MM.1S (cell line): ENCODE data around the gene CTNNAL1.

Source experiments
- DNase-seq: peaks from one replicate; pipeline ENCODE4 v3.0.0-alpha.2; 2015
- H2AFZ ChIP-seq: fragments of 300-600 bp; sonication (generic); 2 replicates; pipeline ENCODE4 v1.6.0; 2016; ENCODE audit warnings: antibody characterized with exemption, low read length
- H3F3A ChIP-seq: fragments of 300-600 bp; sonication (generic); 2 replicates; pipeline ENCODE4 v1.6.1; 2016; ENCODE audit warnings: mild to moderate bottlenecking, antibody characterized with exemption, low read length, moderate library complexity, mixed read lengths; ENCODE audit not compliant: insufficient read depth
- H3K27ac ChIP-seq: fragments of 300-600 bp; sonication (generic); 2 replicates; pipeline ENCODE4 v1.5.1; 2016; ENCODE audit warnings: mild to moderate bottlenecking, low read length
- H3K27me3 ChIP-seq: fragments of 300-600 bp; sonication (generic); replicated peaks from 2 replicates; pipeline ENCODE4 v1.6.0; 2016; ENCODE audit warnings: low read length; ENCODE audit not compliant: insufficient read depth
- H3K36me3 ChIP-seq: fragments of 300-600 bp; sonication (generic); replicated peaks from 2 replicates; pipeline ENCODE4 v1.6.1; 2016; ENCODE audit warnings: mild to moderate bottlenecking, low read length, mixed read lengths; ENCODE audit not compliant: insufficient read depth
- H3K4me1 ChIP-seq: fragments of 300-600 bp; sonication (generic); 2 replicates; pipeline ENCODE4 v1.6.1; 2016; ENCODE audit warnings: low read length, mixed read lengths
- H3K4me2 ChIP-seq: fragments of 300-600 bp; sonication (generic); 2 replicates; pipeline ENCODE4 v1.6.0; 2016; ENCODE audit warnings: low read depth, low read length
- H3K4me3 ChIP-seq: fragments of 300-600 bp; sonication (generic); 2 replicates; pipeline ENCODE4 v1.5.1; 2016; ENCODE audit warnings: low read length, mixed read lengths
- H3K79me2 ChIP-seq: fragments of 300-600 bp; sonication (generic); 2 replicates; pipeline ENCODE4 v1.6.1; 2016; ENCODE audit warnings: mixed run types, low read length, mixed read lengths
- H3K9ac ChIP-seq: fragments of 300-600 bp; sonication (generic); 2 replicates; pipeline ENCODE4 v1.6.1; 2016; ENCODE audit warnings: low read length, mixed read lengths
- H3K9me2 ChIP-seq: fragments of 300-600 bp; sonication (generic); replicated peaks from 2 replicates; pipeline ENCODE4 v1.6.1; 2016; ENCODE audit warnings: mild to moderate bottlenecking, low read length, mixed read lengths; ENCODE audit not compliant: insufficient read depth
- H3K9me3 ChIP-seq: fragments of 300-600 bp; sonication (generic); replicated peaks from 2 replicates; pipeline ENCODE4 v1.6.1; 2016; ENCODE audit warnings: mild to moderate bottlenecking, low read length, mixed read lengths; ENCODE audit not compliant: insufficient read depth
- H4K20me1 ChIP-seq: fragments of 300-600 bp; sonication (generic); 2 replicates; pipeline ENCODE4 v1.6.1; 2016; ENCODE audit warnings: mild to moderate bottlenecking, low read length, moderate library complexity, mixed read lengths; ENCODE audit not compliant: insufficient read depth
- CTCF ChIP-seq: fragments of 300-600 bp; sonication (generic); IDR thresholded peaks from 2 replicates; pipeline ENCODE4 v1.5.1; 2016; ENCODE audit warnings: antibody characterized with exemption, low read length, mixed read lengths
- EZH2 ChIP-seq: fragments of 300-600 bp; sonication (generic); optimal IDR thresholded peaks from 2 replicates; pipeline ENCODE3; 2017; ENCODE audit warnings: low read depth, mild to moderate bottlenecking, antibody characterized with exemption, low read length, mixed read lengths
- EZH2phosphoT487 ChIP-seq: fragments of 300-600 bp; sonication (generic); IDR thresholded peaks from 2 replicates; pipeline ENCODE4 v1.6.1; 2018; ENCODE audit warnings: antibody characterized with exemption, low read length

CTNNAL1 gene

GRCh38 chr9:109005678-109006077 is 7.6 kb downstream of the CTNNAL1 start:
- no peak for DNase-seq
- Histone ChIP-seq H3K79me2 (peaks cover 90% of the 10 kb centered on the region), H3K36me3 (no peaks in the 10 kb centered on the region), H3K27me3 (no peaks in the 10 kb centered on the region), H3K4me3 (no peak overlapping the region), H3K27ac (no peak overlapping the region), H3K9me2 (no peaks in the 10 kb centered on the region), H3K9ac (no peak overlapping the region), H2AFZ (no peak overlapping the region), H4K20me1 (no peaks in the 10 kb centered on the region), H3F3A (no peaks in the 10 kb centered on the region), H3K4me1 (peaks cover 7% of the 10 kb centered on the region), H3K9me3 (no peaks in the 10 kb centered on the region), H3K4me2 (no peak overlapping the region)
- TF ChIP-seq CTCF (no peak), EZH2phosphoT487 (no peak), EZH2 (no peak)

DNA sequence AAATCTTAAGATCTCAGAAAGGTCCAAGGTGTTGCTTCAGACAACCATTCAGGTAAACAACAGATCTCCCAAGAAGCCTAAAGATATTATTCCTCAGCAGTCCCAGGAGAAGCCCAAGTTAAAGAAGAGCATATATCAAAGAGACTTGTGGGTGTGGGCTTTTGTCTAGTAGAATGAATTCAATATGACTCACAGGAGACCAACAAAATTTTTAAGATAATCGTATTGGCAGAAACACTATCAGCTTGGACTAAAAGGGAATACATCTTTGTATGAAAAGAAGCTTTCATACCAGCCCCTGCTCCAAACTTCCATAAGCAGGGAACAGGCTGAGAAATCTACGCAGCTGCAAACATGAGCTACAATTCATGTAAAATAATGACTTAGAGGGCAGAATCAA is 10.2 kb downstream of the CTNNAL1 start:
- Histone ChIP-seq H3K9me2 (no peaks in the 10 kb centered on the region), H3K36me3 (no peaks in the 10 kb centered on the region), H3K4me3 (no peak overlapping the region), H4K20me1 (no peaks in the 10 kb centered on the region), H3K9me3 (no peaks in the 10 kb centered on the region), H2AFZ (no peak overlapping the region), H3K27ac (no peak overlapping the region), H3K9ac (no peak overlapping the region), H3K4me2 (no peak overlapping the region), H3K79me2 (peaks cover 89% of the 10 kb centered on the region), H3F3A (no peaks in the 10 kb centered on the region), H3K4me1 (no peaks in the 10 kb centered on the region), H3K27me3 (no peaks in the 10 kb centered on the region)
- no peak for DNase-seq
- TF ChIP-seq CTCF, result no peak

- H3K36me3 ChIP-seq, result no peaks in the 10 kb centered on the region
- no peak overlapping the region for H3K4me3 ChIP-seq
- H3K4me1 ChIP-seq, result no peaks in the 10 kb centered on the region
- no peak overlapping the region for H3K4me2 ChIP-seq
- H4K20me1 ChIP-seq, result no peaks in the 10 kb centered on the region
- H3K27ac ChIP-seq, result no peak overlapping the region
- peaks cover 90% of the 10 kb centered on the region for H3K79me2 ChIP-seq
- no peaks in the 10 kb centered on the region for H3K9me3 ChIP-seq
- H3K9me2 ChIP-seq, result no peaks in the 10 kb centered on the region
- DNase-seq, result no peak
- H2AFZ ChIP-seq, result no peak overlapping the region
- no peak overlapping the region for H3K9ac ChIP-seq
- H3K27me3 ChIP-seq, result no peaks in the 10 kb centered on the region
- H3F3A ChIP-seq, result no peaks in the 10 kb centered on the region
- TF ChIP-seq CTCF (no peak), EZH2 (no peak), EZH2phosphoT487 (no peak)
Observed at GRCh38 chr9:109002141-109002540, 11.2 kb downstream of the CTNNAL1 start.

GRCh38 chr9:109001275-109001676 is 12.0 kb downstream of the CTNNAL1 start:
- Histone ChIP-seq H3K9ac (no peak overlapping the region), H4K20me1 (no peaks in the 10 kb centered on the region), H3K4me3 (no peak overlapping the region), H3F3A (no peaks in the 10 kb centered on the region), H3K27ac (no peak overlapping the region), H3K4me2 (no peak overlapping the region), H3K79me2 (peaks cover 88% of the 10 kb centered on the region), H2AFZ (no peak overlapping the region), H3K27me3 (no peaks in the 10 kb centered on the region), H3K36me3 (no peaks in the 10 kb centered on the region), H3K9me2 (no peaks in the 10 kb centered on the region), H3K4me1 (no peaks in the 10 kb centered on the region), H3K9me3 (no peaks in the 10 kb centered on the region)
- no peak for TF ChIP-seq CTCF
- no peak for TF ChIP-seq EZH2phosphoT487
- TF ChIP-seq EZH2, result no peak
- no peak for DNase-seq
